Large intestine (tissue), 3 donors: ENCODE data around the gene FAM184A. TPM values are rescaled to one million over a fixed set of nuclear protein-coding genes. Genes with fewer than 3 reads are reported as not detected.

Experiments
- DNase-seq, 2 donors: peaks; one replicate each; pipeline versions ENCODE4 v3.0.0 to v3.0.0-alpha.2; 2013
- H3K27ac ChIP-seq: one replicate; pipeline ENCODE4 v1.5.1; 2013; ENCODE audit warnings: low read length
- H3K27me3 ChIP-seq: 2 replicates; pipeline ENCODE4 v1.6.1; 2013; ENCODE audit warnings: low read length; ENCODE audit not compliant: control insufficient read depth, insufficient read depth
- H3K36me3 ChIP-seq: 2 replicates; pipeline ENCODE4 v1.6.1; 2013; ENCODE audit warnings: low read length; ENCODE audit not compliant: control insufficient read depth, insufficient read depth
- H3K4me1 ChIP-seq: one replicate; pipeline ENCODE4 v1.6.1; 2013; ENCODE audit warnings: low read length; ENCODE audit not compliant: control insufficient read depth, insufficient read depth
- H3K4me3 ChIP-seq: one replicate; pipeline ENCODE4 v1.5.1; 2013; ENCODE audit warnings: low read length
- H3K9me3 ChIP-seq: one replicate; pipeline ENCODE4 v1.6.1; 2013; ENCODE audit warnings: mild to moderate bottlenecking, low read depth, low read length, moderate library complexity; ENCODE audit not compliant: control insufficient read depth
- WGBS: methylation state at CpG from one replicate; pipeline ENCODE4 v1.1.5; 2013; ENCODE audit warnings: low lambda C conversion rate; ENCODE audit not compliant: insufficient coverage; 5-methylcytosine and 5-hydroxymethylcytosine counted together
- polyA plus RNA-seq: library from polyadenylated mRNA; unstranded; fragments of 120-200 nt; gene quantifications from one replicate; pipeline ENCODE4 v1.2.1, GENCODE V29; 2013

The FAM184A gene
- polyA plus RNA-seq, 1 donor = 13.8 TPM

GRCh38 chr6:118939683-118940082 lies 138.8 kb downstream of the FAM184A start:
- no CpG with 5 or more reads among the region's 1 CpG for WGBS
- H3K4me3 ChIP-seq = no peak overlapping the region
- no peak for DNase-seq

GRCh38 chr6:118935978-118936703 lies 142.3 kb downstream of the FAM184A start:
- no peak overlapping the region for H3K27ac ChIP-seq
- H3K4me1 ChIP-seq = peaks cover 2% of the 10 kb centered on the region
- no peaks in the 10 kb centered on the region for H3K27me3 ChIP-seq
- 14% methylated on average over 1 of the region's 3 CpGs for WGBS
- no peak for DNase-seq
- peaks cover 4% of the 10 kb centered on the region for H3K9me3 ChIP-seq
- H3K36me3 ChIP-seq = peaks cover 3% of the 10 kb centered on the region
- no peak overlapping the region for H3K4me3 ChIP-seq

More at GRCh38 chr6:118939683-118940082, 138.8 kb downstream of the FAM184A start:
- Histone ChIP-seq H3K27ac (no peak overlapping the region), H3K4me1 (peaks cover 2% of the 10 kb centered on the region), H3K36me3 (no peaks in the 10 kb centered on the region), H3K9me3 (peaks cover 9% of the 10 kb centered on the region), H3K27me3 (no peaks in the 10 kb centered on the region)

DNA sequence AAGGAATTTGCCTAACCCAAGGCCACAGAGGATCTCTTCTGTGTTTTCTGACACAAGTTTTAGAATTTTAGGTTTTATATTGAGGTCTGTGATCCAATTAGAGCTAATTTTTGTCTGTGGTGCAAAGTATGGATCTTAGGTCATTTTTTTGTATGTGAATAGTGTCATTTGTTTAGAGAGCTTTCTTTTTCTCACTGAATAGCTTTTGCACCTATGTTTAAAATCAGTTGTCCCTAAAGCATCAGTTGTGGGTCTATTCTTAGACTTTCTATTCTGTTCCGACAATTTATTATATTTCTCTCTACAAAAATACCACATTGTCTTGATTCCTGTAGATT lies 143.2 kb downstream of the FAM184A start:
- Histone ChIP-seq H3K4me3 (peak overlapping the region; percentile 87), H3K9me3 (no peaks in the 10 kb centered on the region), H3K27me3 (no peaks in the 10 kb centered on the region), H3K36me3 (peaks cover 8% of the 10 kb centered on the region), H3K4me1 (peaks cover 2% of the 10 kb centered on the region), H3K27ac (peak overlapping the region; percentile 95)
- WGBS = 50% methylated on average over 1 of the region's 1 CpG
- DNase-seq = no peak

DNA sequence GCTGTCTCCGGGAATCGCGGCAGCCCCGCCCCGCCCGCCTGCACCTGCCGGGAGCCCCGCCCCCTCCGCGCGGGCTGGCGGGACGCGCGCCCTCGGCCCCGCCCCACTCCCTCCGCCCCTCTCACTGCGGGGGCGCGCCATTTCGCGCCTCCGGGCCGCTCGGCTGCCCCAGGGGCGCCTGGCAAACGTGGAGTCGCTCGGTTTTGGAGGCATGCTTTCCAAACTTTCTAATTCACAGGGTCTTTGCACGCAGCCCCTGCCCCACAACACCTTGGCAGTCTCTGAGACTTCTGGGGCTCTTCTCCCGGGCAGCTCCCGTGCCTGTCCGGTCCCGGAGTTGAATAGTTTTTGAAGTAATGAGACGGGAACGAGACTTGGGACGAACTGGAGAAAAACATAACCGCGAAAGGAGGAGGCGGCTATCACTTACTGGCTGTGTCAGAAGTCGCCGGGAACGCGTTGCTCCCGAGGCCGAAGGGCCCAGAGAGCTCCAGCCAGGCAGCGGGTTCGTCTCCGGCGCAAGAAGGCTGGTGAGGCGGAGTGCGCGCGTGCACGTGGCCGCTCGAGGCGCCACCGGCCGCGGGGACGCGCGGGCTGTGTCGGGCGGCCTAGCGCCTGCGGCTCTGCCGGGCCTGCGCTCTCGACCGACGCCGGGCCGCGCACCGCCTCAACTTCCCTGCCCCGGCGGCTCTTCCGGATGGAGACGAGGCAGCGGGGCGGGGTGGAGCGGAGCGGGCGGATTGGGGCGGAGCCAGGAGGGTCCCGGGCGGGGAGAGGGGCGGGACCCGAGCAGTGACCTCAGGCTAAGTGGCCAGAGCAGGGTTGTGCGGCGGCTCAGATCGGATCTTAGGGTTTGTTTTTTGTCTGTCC lies 143.8 kb downstream of the FAM184A start, which contains the start of gene MCM9:
TSS of gene MCM9 (minus strand) at position 699 of the 870 bp plus-strand sequence. CDS start 3,436 bp downstream, outside the sequence.
- peak within 1 kb of the TSS; percentile 87 for H3K4me3 ChIP-seq
- peak; percentile 93 to 95 for DNase-seq
- H3K4me1 ChIP-seq = peaks cover 2% of the 10 kb centered on the region
- H3K27me3 ChIP-seq = no peaks in the 10 kb centered on the region
- WGBS = no CpG with 5 or more reads among the region's 95 CpGs
- peak within 1 kb of the TSS; percentile 97 for H3K27ac ChIP-seq
- H3K36me3 ChIP-seq = peaks cover 8% of the 10 kb centered on the region
- no peaks in the 10 kb centered on the region for H3K9me3 ChIP-seq

GRCh38 chr6:118933855-118934460 lies 144.5 kb downstream of the FAM184A start:
- 29% methylated on average over 3 of the region's 8 CpGs for WGBS

GRCh38 chr6:118932421-118932820 lies 146.0 kb downstream of the FAM184A start:
- WGBS = no CpG with 5 or more reads among the region's 2 CpGs
- no peak for DNase-seq
- Histone ChIP-seq H3K9me3 (no peaks in the 10 kb centered on the region), H3K4me3 (no peak overlapping the region), H3K36me3 (peaks cover 22% of the 10 kb centered on the region), H3K27ac (no peak overlapping the region), H3K27me3 (no peaks in the 10 kb centered on the region), H3K4me1 (peaks cover 2% of the 10 kb centered on the region)

More at GRCh38 chr6:118933855-118934460, 144.5 kb downstream of the FAM184A start:
- Histone ChIP-seq H3K27me3 (no peaks in the 10 kb centered on the region), H3K4me3 (peak overlapping the region; percentile 46), H3K27ac (peak overlapping the region; percentile 80), H3K9me3 (no peaks in the 10 kb centered on the region), H3K4me1 (peaks cover 2% of the 10 kb centered on the region), H3K36me3 (peaks cover 12% of the 10 kb centered on the region)
- DNase-seq = no peak

GRCh38 chr6:118931436-118931835 lies 147.0 kb downstream of the FAM184A start:
- Histone ChIP-seq H3K4me3 (no peak overlapping the region), H3K27me3 (no peaks in the 10 kb centered on the region), H3K4me1 (peaks cover 2% of the 10 kb centered on the region), H3K9me3 (no peaks in the 10 kb centered on the region), H3K27ac (no peak overlapping the region), H3K36me3 (peaks cover 25% of the 10 kb centered on the region)
- DNase-seq = no peak
- WGBS = 100% methylated on average over 1 of the region's 5 CpGs

- 100% methylated on average over 3 of the region's 3 CpGs for WGBS
- Histone ChIP-seq H3K9me3 (no peaks in the 10 kb centered on the region), H3K4me3 (no peak overlapping the region), H3K27ac (no peak overlapping the region), H3K4me1 (no peaks in the 10 kb centered on the region), H3K27me3 (no peaks in the 10 kb centered on the region), H3K36me3 (peaks cover 28% of the 10 kb centered on the region)
- DNase-seq = no peak
These were observed 147.8 kb downstream of the FAM184A start for GRCh38 chr6:118930680-118931079.

DNA sequence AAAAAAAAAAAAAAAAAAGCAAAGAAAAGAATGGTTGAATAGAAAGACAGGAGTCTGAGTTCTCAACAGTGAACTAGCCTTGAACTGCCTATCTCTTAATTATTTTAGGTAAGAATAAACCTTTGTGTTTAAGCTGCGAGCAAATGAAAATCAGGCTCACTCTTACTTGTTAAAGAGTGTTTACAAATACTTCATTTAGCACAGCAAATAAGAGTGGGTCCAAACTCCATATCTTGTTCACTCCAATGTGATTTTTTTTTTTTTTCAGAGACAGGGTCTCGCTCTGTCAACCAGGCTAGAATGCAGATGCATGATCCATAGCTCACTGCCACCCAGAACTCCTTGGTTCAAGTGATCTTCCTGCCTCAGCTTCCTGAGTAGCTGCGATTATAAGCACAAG lies 155.4 kb downstream of the FAM184A start:
- Histone ChIP-seq H3K27ac (no peak overlapping the region), H3K4me1 (no peaks in the 10 kb centered on the region), H3K27me3 (no peaks in the 10 kb centered on the region), H3K4me3 (no peak overlapping the region), H3K36me3 (peaks cover 57% of the 10 kb centered on the region), H3K9me3 (no peaks in the 10 kb centered on the region)
- 100% methylated on average over 1 of the region's 3 CpGs for WGBS
- no peak for DNase-seq

- Histone ChIP-seq H3K27me3 (no peaks in the 10 kb centered on the region), H3K4me1 (no peaks in the 10 kb centered on the region), H3K36me3 (peaks cover 55% of the 10 kb centered on the region), H3K27ac (no peak overlapping the region), H3K4me3 (no peak overlapping the region), H3K9me3 (no peaks in the 10 kb centered on the region)
- no peak for DNase-seq
- WGBS = no CpG with 5 or more reads among the region's 1 CpG
These were observed 157.4 kb downstream of the FAM184A start for GRCh38 chr6:118921084-118921483.
